SK-N-SH (cell line): ENCODE data around the gene CACNA1D. TPM values are rescaled to one million over a fixed set of nuclear protein-coding genes. Genes with fewer than 3 reads are reported as not detected.

Source experiments
- CTCF ChIA-PET: fragments of 300-600, 350-600 bp; formaldehyde crosslinking; extraction: SDS; loops from one replicate; lab custom pipeline; 2021; lab: Yijun Ruan, JAX
- POLR2A ChIA-PET: fragments of 350-600 bp; sonication (Branson Sonifier 250); formaldehyde crosslinking; extraction: SDS; loops from one replicate; lab custom pipeline; 2020; ENCODE audit warnings: antibody characterized with exemption, inconsistent platforms; lab: Yijun Ruan, JAX
- DNase-seq: peaks from one replicate; pipeline ENCODE4 v3.0.0; 2012
- H2AFZ ChIP-seq: fragments of 200-600 bp; sonication (generic); 2 replicates; pipeline ENCODE4 v1.8.1; 2016; ENCODE audit warnings: antibody characterized with exemption, mild to moderate bottlenecking, low read depth
- H3F3A ChIP-seq: fragments of 200-600 bp; sonication (generic); replicated peaks from 2 replicates; pipeline ENCODE3; 2016; ENCODE audit warnings: antibody characterized with exemption, mild to moderate bottlenecking; ENCODE audit not compliant: insufficient read depth
- H3K27ac ChIP-seq, 2 experiments: fragments of 200-500 bp in 1 of 2; fragments of 200-600 bp in 1 of 2; sonication (Bioruptor generic) in 1 of 2; sonication (generic), shearing (Covaris generic) in 1 of 2; 2 replicates each; pipeline versions ENCODE4 v1.5.1 to v1.6.1; 2014 to 2016; ENCODE audit warnings: low read depth in 2 of 2, inconsistent platforms in 1 of 2, low read length in 1 of 2, mild to moderate bottlenecking in 1 of 2, mixed read lengths in 1 of 2
- H3K27me3 ChIP-seq: fragments of 200-600 bp; sonication (generic), shearing (Covaris generic); 2 replicates; pipeline ENCODE4 v1.6.1; 2016; ENCODE audit warnings: mixed run types; ENCODE audit not compliant: insufficient read depth
- H3K36me3 ChIP-seq, 2 experiments: fragments of 200-500 bp in 1 of 2; fragments of 200-600 bp in 1 of 2; sonication (Bioruptor generic) in 1 of 2; sonication (generic) in 1 of 2; replicated peaks in 1 of 2; 2 replicates each; pipeline versions ENCODE3 to v1.5.1; 2014 to 2016; ENCODE audit warnings: low read length in 1 of 2, mild to moderate bottlenecking in 1 of 2; ENCODE audit not compliant: insufficient read depth in 2 of 2, control insufficient read depth in 1 of 2
- H3K4me1 ChIP-seq, 2 experiments: fragments of 200-500 bp in 1 of 2; fragments of 200-600 bp in 1 of 2; sonication (Bioruptor generic) in 1 of 2; sonication (generic), shearing (Covaris generic) in 1 of 2; 2 replicates each; pipeline versions ENCODE4 v1.5.1 to v1.6.1; 2014 to 2016; ENCODE audit warnings: low read depth in 1 of 2, low read length in 1 of 2, mixed run types in 1 of 2; ENCODE audit not compliant: insufficient read depth in 2 of 2, control insufficient read depth in 1 of 2
- H3K4me2 ChIP-seq: fragments of 200-600 bp; sonication (generic), shearing (Covaris generic); 2 replicates; pipeline ENCODE4 v1.6.1; 2017; ENCODE audit warnings: mixed run types
- H3K4me3 ChIP-seq, 2 experiments: fragments of 200-500 bp in 1 of 2; fragments of 200-600 bp in 1 of 2; sonication (Bioruptor generic) in 1 of 2; sonication (generic), shearing (Covaris generic) in 1 of 2; 2 replicates each; pipeline versions ENCODE4 v1.5.1 to v1.8.1; 2014 to 2016; ENCODE audit warnings: low read depth in 2 of 2, inconsistent platforms in 1 of 2, low read length in 1 of 2, mild to moderate bottlenecking in 1 of 2, mixed read lengths in 1 of 2, moderate library complexity in 1 of 2
- H3K79me2 ChIP-seq: fragments of 200-600 bp; sonication (generic); 2 replicates; pipeline ENCODE4 v1.8.1; 2017; ENCODE audit warnings: mild to moderate bottlenecking; ENCODE audit not compliant: insufficient read depth
- H3K9ac ChIP-seq: fragments of 200-600 bp; sonication (generic); 2 replicates; pipeline ENCODE4 v1.6.1; 2017; ENCODE audit warnings: mixed run types
- H3K9me2 ChIP-seq: fragments of 200-600 bp; sonication (generic); 2 replicates; pipeline ENCODE4 v1.6.1; 2017; ENCODE audit warnings: mixed run types
- H3K9me3 ChIP-seq: fragments of 200-600 bp; sonication (generic); 2 replicates; pipeline ENCODE4 v1.6.1; 2017; ENCODE audit warnings: mixed run types, mild to moderate bottlenecking, moderate library complexity
- H4K20me1 ChIP-seq: fragments of 200-600 bp; sonication (generic); 2 replicates; pipeline ENCODE4 v1.6.1; 2017; ENCODE audit warnings: mild to moderate bottlenecking, mixed run types; ENCODE audit not compliant: insufficient read depth
- CHD2 ChIP-seq: fragments of 150-350 bp; IDR thresholded peaks from 2 replicates; pipeline ENCODE4 v1.6.1; 2018; ENCODE audit warnings: low read length; ENCODE audit not compliant: partially characterized antibody
- CTCF ChIP-seq: fragments of 200-600 bp; sonication (generic); IDR thresholded peaks from 2 replicates; pipeline ENCODE4 v1.6.1; 2017; ENCODE audit warnings: antibody characterized with exemption, mild to moderate bottlenecking, moderate library complexity
- EP300 ChIP-seq, 2 experiments: IDR thresholded peaks; 2 replicates each; pipeline versions ENCODE4 v1.4.0 to v1.6.1; 2012; ENCODE audit warnings: borderline replicate concordance in 1 of 2, low read depth in 1 of 2, low read length in 1 of 2
- FOXJ3 ChIP-seq: sonication (generic); formaldehyde crosslinking; IDR thresholded peaks from 2 replicates; pipeline ENCODE4 v1.5.1; 2020; ENCODE audit warnings: mild to moderate bottlenecking, missing genetic modification reagents
- GABPA ChIP-seq: IDR thresholded peaks from 2 replicates; pipeline ENCODE4 v1.4.0; 2012; ENCODE audit warnings: low read depth, mild to moderate bottlenecking
- GATA2 ChIP-seq: sonication (generic); formaldehyde crosslinking; IDR thresholded peaks from 2 replicates; pipeline ENCODE4 v1.5.0; 2020; ENCODE audit warnings: mild to moderate bottlenecking, missing genetic modification reagents
- MEF2A ChIP-seq: IDR thresholded peaks from 2 replicates; pipeline ENCODE4 v1.4.0; 2012; ENCODE audit warnings: low read depth, borderline replicate concordance
- NFIC ChIP-seq: IDR thresholded peaks from 2 replicates; pipeline ENCODE4 v1.4.0; 2012; ENCODE audit warnings: borderline replicate concordance
- RXRA ChIP-seq: IDR thresholded peaks from 2 replicates; pipeline ENCODE4 v1.4.0; 2012; ENCODE audit warnings: low read depth, mild to moderate bottlenecking, borderline replicate concordance
- TAF1 ChIP-seq: IDR thresholded peaks from 2 replicates; pipeline ENCODE4 v1.6.1; 2012; ENCODE audit warnings: low read depth, mild to moderate bottlenecking, low read length, moderate library complexity, borderline replicate concordance
- TCF12 ChIP-seq: IDR thresholded peaks from 2 replicates; pipeline ENCODE4 v1.4.0; 2012
- TEAD4 ChIP-seq: IDR thresholded peaks from 2 replicates; pipeline ENCODE4 v1.4.0; 2012; ENCODE audit warnings: mild to moderate bottlenecking, borderline replicate concordance; ENCODE audit not compliant: insufficient read depth
- USF2 ChIP-seq: fragments of 150-350 bp; IDR thresholded peaks from 2 replicates; pipeline ENCODE4 v1.6.1; 2017; ENCODE audit warnings: antibody characterized with exemption, low read length, low read depth, borderline replicate concordance
- YY1 ChIP-seq: IDR thresholded peaks from 2 replicates; pipeline ENCODE4 v1.4.0; 2012; ENCODE audit warnings: low read depth, mild to moderate bottlenecking
- whole genome bisulfite sequencing: methylation state at CpG from one replicate; pipeline ENCODE4 v1.1.6; 2017; ENCODE audit warnings: low lambda C conversion rate; 5-methylcytosine and 5-hydroxymethylcytosine counted together
- polyA plus RNA-seq, 3 experiments: library from polyadenylated mRNA; depleted of rRNA; stranded (reverse); fragments of >200 nt; gene quantifications; 2 replicates each; pipeline ENCODE4 v1.2.3, GENCODE V29; 2012
- TF ChIP-seq, protein P1 (sequence below): IDR thresholded peaks from 2 replicates; pipeline ENCODE4 v1.4.0; 2012; ENCODE audit warnings: low read depth, borderline replicate concordance
- TF ChIP-seq, protein P2 (sequence below): IDR thresholded peaks from 2 replicates; pipeline ENCODE4 v1.4.0; 2012; ENCODE audit warnings: low read depth, borderline replicate concordance
- TF ChIP-seq, protein P3 (sequence below): IDR thresholded peaks from 2 replicates; pipeline ENCODE4 v1.4.0; 2012; ENCODE audit warnings: low read depth
- TF ChIP-seq, protein P4 (sequence below): IDR thresholded peaks from 2 replicates; pipeline ENCODE4; 2012

The CACNA1D gene
- polyA plus RNA-seq, 1 of the 3 experiments (the other 2 are of a cell fraction), result 0.12 TPM

DNA sequence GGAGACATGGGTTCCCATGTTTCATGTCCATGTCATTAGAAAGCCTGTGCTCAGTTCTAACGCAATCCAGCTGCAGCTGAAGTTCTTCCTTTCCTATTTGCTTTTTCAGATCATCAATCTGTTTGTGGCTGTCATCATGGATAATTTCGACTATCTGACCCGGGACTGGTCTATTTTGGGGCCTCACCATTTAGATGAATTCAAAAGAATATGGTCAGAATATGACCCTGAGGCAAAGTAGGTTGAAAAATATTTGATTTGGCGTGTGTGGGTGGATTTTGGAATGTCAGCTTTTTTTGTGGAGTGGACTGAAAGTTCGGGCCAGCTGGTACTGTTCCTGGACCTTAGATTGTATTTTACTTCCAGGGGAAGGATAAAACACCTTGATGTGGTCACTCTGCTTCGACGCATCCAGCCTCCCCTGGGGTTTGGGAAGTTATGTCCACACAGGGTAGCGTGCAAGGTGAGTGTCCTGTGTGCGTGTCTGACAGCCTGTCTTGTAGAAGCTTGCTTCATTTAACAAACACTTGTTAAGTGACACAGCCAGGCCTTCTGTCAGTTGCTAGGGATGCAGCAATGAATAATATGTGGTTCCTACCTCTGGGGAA lies 282.2 kb downstream of the CACNA1D start:
- TF ChIP-seq EP300 (IDR thresholded peaks at IDR 0.05; ENCODE audit: borderline replicate concordance in 1 of 2, low read depth in 1 of 2, low read length in 1 of 2), result no peak
- TF ChIP-seq GATA2 (CRISPR knock-in tag), result no peak
- no peak for TF ChIP-seq TCF12
- TF ChIP-seq, protein P1, sequence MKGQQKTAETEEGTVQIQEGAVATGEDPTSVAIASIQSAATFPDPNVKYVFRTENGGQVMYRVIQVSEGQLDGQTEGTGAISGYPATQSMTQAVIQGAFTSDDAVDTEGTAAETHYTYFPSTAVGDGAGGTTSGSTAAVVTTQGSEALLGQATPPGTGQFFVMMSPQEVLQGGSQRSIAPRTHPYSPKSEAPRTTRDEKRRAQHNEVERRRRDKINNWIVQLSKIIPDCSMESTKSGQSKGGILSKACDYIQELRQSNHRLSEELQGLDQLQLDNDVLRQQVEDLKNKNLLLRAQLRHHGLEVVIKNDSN, result no peak
- TF ChIP-seq RXRA, result no peak
- TF ChIP-seq NFIC, result no peak
- TF ChIP-seq YY1, result no peak
- TF ChIP-seq, protein P2, sequence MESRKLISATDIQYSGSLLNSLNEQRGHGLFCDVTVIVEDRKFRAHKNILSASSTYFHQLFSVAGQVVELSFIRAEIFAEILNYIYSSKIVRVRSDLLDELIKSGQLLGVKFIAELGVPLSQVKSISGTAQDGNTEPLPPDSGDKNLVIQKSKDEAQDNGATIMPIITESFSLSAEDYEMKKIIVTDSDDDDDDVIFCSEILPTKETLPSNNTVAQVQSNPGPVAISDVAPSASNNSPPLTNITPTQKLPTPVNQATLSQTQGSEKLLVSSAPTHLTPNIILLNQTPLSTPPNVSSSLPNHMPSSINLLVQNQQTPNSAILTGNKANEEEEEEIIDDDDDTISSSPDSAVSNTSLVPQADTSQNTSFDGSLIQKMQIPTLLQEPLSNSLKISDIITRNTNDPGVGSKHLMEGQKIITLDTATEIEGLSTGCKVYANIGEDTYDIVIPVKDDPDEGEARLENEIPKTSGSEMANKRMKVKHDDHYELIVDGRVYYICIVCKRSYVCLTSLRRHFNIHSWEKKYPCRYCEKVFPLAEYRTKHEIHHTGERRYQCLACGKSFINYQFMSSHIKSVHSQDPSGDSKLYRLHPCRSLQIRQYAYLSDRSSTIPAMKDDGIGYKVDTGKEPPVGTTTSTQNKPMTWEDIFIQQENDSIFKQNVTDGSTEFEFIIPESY, result no peak
- no peak for TF ChIP-seq TEAD4
- no peak for TF ChIP-seq TAF1
- TF ChIP-seq, protein P3, sequence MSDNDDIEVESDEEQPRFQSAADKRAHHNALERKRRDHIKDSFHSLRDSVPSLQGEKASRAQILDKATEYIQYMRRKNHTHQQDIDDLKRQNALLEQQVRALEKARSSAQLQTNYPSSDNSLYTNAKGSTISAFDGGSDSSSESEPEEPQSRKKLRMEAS, result no peak
- no peak for TF ChIP-seq GABPA
- no peak for TF ChIP-seq CTCF
- TF ChIP-seq FOXJ3 (CRISPR knock-in tag), result no peak
- TF ChIP-seq CHD2, result no peak
- TF ChIP-seq USF2, result no peak
- no peak for TF ChIP-seq MEF2A
- TF ChIP-seq, protein P4, sequence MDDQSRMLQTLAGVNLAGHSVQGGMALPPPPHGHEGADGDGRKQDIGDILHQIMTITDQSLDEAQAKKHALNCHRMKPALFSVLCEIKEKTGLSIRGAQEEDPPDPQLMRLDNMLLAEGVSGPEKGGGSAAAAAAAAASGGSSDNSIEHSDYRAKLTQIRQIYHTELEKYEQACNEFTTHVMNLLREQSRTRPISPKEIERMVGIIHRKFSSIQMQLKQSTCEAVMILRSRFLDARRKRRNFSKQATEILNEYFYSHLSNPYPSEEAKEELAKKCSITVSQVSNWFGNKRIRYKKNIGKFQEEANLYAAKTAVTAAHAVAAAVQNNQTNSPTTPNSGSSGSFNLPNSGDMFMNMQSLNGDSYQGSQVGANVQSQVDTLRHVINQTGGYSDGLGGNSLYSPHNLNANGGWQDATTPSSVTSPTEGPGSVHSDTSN, result no peak
- no peak for DNase-seq
- H3K9me2 ChIP-seq, result no peaks in the 10 kb centered on the region
- POLR2A ChIA-PET, result no interaction called here
- WGBS, result 47% methylated on average over 9 of the region's 9 CpGs
- H3K9ac ChIP-seq, result no peak overlapping the region
- H2AFZ ChIP-seq, result no peak overlapping the region
- no peaks in the 10 kb centered on the region for H3K27me3 ChIP-seq
- H3K4me2 ChIP-seq, result no peak overlapping the region
- H3F3A ChIP-seq, result no peaks in the 10 kb centered on the region
- no peaks in the 10 kb centered on the region for H3K79me2 ChIP-seq
- no peaks in the 10 kb centered on the region for H3K9me3 ChIP-seq
- H3K27ac ChIP-seq, result no peak overlapping the region
- H3K4me1 ChIP-seq, result peaks cover 0 to 26% of the 10 kb centered on the region in 2 experiments; a peak in 1 of 4 replicates
- no peak overlapping the region for H3K4me3 ChIP-seq
- H3K36me3 ChIP-seq, result no peaks in the 10 kb centered on the region
- CTCF ChIA-PET, result no interaction called here
- no peaks in the 10 kb centered on the region for H4K20me1 ChIP-seq
